Neural progenitor cell (in vitro differentiated cells): Measurements from ENCODE around the gene ADCY1. TPM values are rescaled to one million over a fixed set of nuclear protein-coding genes. Genes with fewer than 3 reads are reported as not detected.

ENCODE experiments used
- DNase-seq: peaks from one replicate; pipeline ENCODE4 v3.0.0-alpha.2; 2016; ENCODE audit warnings: low spot score
- H2AFZ ChIP-seq: fragments of 200-600 bp; sonication (generic); replicated peaks from 2 replicates; pipeline ENCODE4 v1.6.1; 2016; ENCODE audit warnings: antibody characterized with exemption
- H3F3A ChIP-seq: fragments of 200-600 bp; sonication (generic); 2 replicates; pipeline ENCODE4 v1.6.1; 2016; ENCODE audit warnings: antibody characterized with exemption, low read depth
- H3K27ac ChIP-seq: fragments of 200-600 bp; sonication (generic); 2 replicates; pipeline ENCODE4 v1.5.1; 2016; ENCODE audit warnings: mild to moderate bottlenecking
- H3K27me3 ChIP-seq: fragments of 200-600 bp; sonication (generic); 2 replicates; pipeline ENCODE4 v1.6.1; 2016; ENCODE audit warnings: mild to moderate bottlenecking, moderate library complexity
- H3K36me3 ChIP-seq: fragments of 200-600 bp; sonication (generic); 2 replicates; pipeline ENCODE4 v1.5.1; 2016
- H3K4me1 ChIP-seq: fragments of 200-600 bp; sonication (generic); 2 replicates; pipeline ENCODE4 v1.6.1; 2016; ENCODE audit warnings: mixed run types
- H3K4me2 ChIP-seq: fragments of 200-600 bp; sonication (generic); 2 replicates; pipeline ENCODE4 v1.6.1; 2016
- H3K4me3 ChIP-seq: fragments of 200-600 bp; sonication (generic); 2 replicates; pipeline ENCODE4 v1.5.1; 2016
- H3K79me2 ChIP-seq: fragments of 200-600 bp; sonication (generic); 2 replicates; pipeline ENCODE4 v1.6.1; 2016; ENCODE audit warnings: low read depth
- H3K9ac ChIP-seq: fragments of 200-600 bp; sonication (generic); 2 replicates; pipeline ENCODE4 v1.6.1; 2016
- H3K9me3 ChIP-seq: fragments of 200-600 bp; sonication (generic); 2 replicates; pipeline ENCODE4 v1.5.1; 2016; ENCODE audit warnings: low read depth
- H4K20me1 ChIP-seq: fragments of 200-600 bp; sonication (generic); 2 replicates; pipeline ENCODE4 v1.6.1; 2016; ENCODE audit warnings: low read depth
- H3K27ac Mint-ChIP-seq: 3 replicates; pipeline ENCODE4 v1.8.0; 2021; ENCODE audit warnings: mixed read lengths
- H3K27me3 Mint-ChIP-seq: 2 replicates; pipeline ENCODE4 v1.8.0; 2022; ENCODE audit warnings: low read depth, mild to moderate bottlenecking, inconsistent platforms, moderate library complexity, mixed read lengths; ENCODE audit not compliant: insufficient read depth
- H3K36me3 Mint-ChIP-seq: 3 replicates; pipeline ENCODE4 v1.8.0; 2021; ENCODE audit warnings: mixed read lengths
- H3K4me1 Mint-ChIP-seq: 3 replicates; pipeline ENCODE4 v1.8.0; 2021; ENCODE audit warnings: mixed read lengths
- H3K4me3 Mint-ChIP-seq: 3 replicates; pipeline ENCODE4 v1.8.0; 2021; ENCODE audit warnings: mild to moderate bottlenecking, moderate library complexity, mixed read lengths
- H3K9me3 Mint-ChIP-seq: 3 replicates; pipeline ENCODE4 v1.8.0; 2020; ENCODE audit warnings: mixed read lengths
- CTCF ChIP-seq: fragments of 200-600 bp; sonication (generic); IDR thresholded peaks from 2 replicates; pipeline ENCODE4 v1.5.1; 2017; ENCODE audit warnings: antibody characterized with exemption, mild to moderate bottlenecking
- EZH2 ChIP-seq: fragments of 200-600 bp; sonication (generic); IDR thresholded peaks from 2 replicates; pipeline ENCODE4 v1.6.1; 2017; ENCODE audit warnings: antibody characterized with exemption, mild to moderate bottlenecking, moderate library complexity
- EZH2phosphoT487 ChIP-seq: fragments of 200-600 bp; sonication (generic); IDR thresholded peaks from 2 replicates; pipeline ENCODE4 v1.6.1; 2017; ENCODE audit warnings: antibody characterized with exemption
- total RNA-seq: library from RNA; depleted of rRNA; stranded (reverse); fragments of >200 nt; gene quantifications from 2 replicates; pipeline ENCODE4 v1.2.3, GENCODE V29; 2015; ENCODE audit warnings: low replicate concordance

The ADCY1 gene
- total RNA-seq, 1 donor from 2014 or later, result 7.4 TPM

- DNase-seq, result no peak
- Histone ChIP-seq H3K9me3 (no peaks in the 10 kb centered on the region), H3K4me3 (no peak overlapping the region), H3K27ac (no peak overlapping the region), H3K4me2 (no peak overlapping the region), H4K20me1 (no peaks in the 10 kb centered on the region), H3F3A (no peaks in the 10 kb centered on the region), H3K4me1 (no peaks in the 10 kb centered on the region), H3K36me3 (no peaks in the 10 kb centered on the region), H3K79me2 (no peaks in the 10 kb centered on the region), H3K9ac (no peak overlapping the region), H3K27me3 (no peaks in the 10 kb centered on the region), H2AFZ (no peak overlapping the region)
- no peak overlapping the region for H3K27ac Mint-ChIP-seq
- TF ChIP-seq EZH2 (no peak), CTCF (no peak), EZH2phosphoT487 (no peak)
- H3K36me3 Mint-ChIP-seq, result peaks cover 2% of the 10 kb centered on the region
- H3K9me3 Mint-ChIP-seq, result no peaks in the 10 kb centered on the region
- no peaks in the 10 kb centered on the region for H3K27me3 Mint-ChIP-seq
- no peaks in the 10 kb centered on the region for H3K4me1 Mint-ChIP-seq
- H3K4me3 Mint-ChIP-seq, result no peak overlapping the region
Measured at GRCh38 chr7:45691155-45691656, 117.0 kb downstream of the ADCY1 start.

GRCh38 chr7:45692031-45692430 is 117.9 kb downstream of the ADCY1 start:
- Histone ChIP-seq H3K27me3 (no peaks in the 10 kb centered on the region), H4K20me1 (no peaks in the 10 kb centered on the region), H3K4me2 (no peak overlapping the region), H3K27ac (no peak overlapping the region), H3K36me3 (no peaks in the 10 kb centered on the region), H2AFZ (no peak overlapping the region), H3K9me3 (no peaks in the 10 kb centered on the region), H3K4me1 (no peaks in the 10 kb centered on the region), H3K9ac (no peak overlapping the region), H3K79me2 (no peaks in the 10 kb centered on the region), H3K4me3 (no peak overlapping the region), H3F3A (no peaks in the 10 kb centered on the region)
- DNase-seq, result no peak
- H3K36me3 Mint-ChIP-seq, result peaks cover 2% of the 10 kb centered on the region
- no peak overlapping the region for H3K27ac Mint-ChIP-seq
- TF ChIP-seq EZH2phosphoT487, result no peak
- no peak for TF ChIP-seq EZH2
- no peak for TF ChIP-seq CTCF
- H3K4me1 Mint-ChIP-seq, result no peaks in the 10 kb centered on the region
- no peak overlapping the region for H3K4me3 Mint-ChIP-seq
- no peaks in the 10 kb centered on the region for H3K27me3 Mint-ChIP-seq
- no peaks in the 10 kb centered on the region for H3K9me3 Mint-ChIP-seq

GRCh38 chr7:45695249-45695995 is 121.3 kb downstream of the ADCY1 start:
- Histone ChIP-seq H3K4me1 (no peaks in the 10 kb centered on the region), H3K4me2 (no peak overlapping the region), H3K9me3 (no peaks in the 10 kb centered on the region), H4K20me1 (no peaks in the 10 kb centered on the region), H3K27ac (no peak overlapping the region), H2AFZ (no peak overlapping the region), H3K9ac (no peak overlapping the region), H3F3A (no peaks in the 10 kb centered on the region), H3K36me3 (no peaks in the 10 kb centered on the region), H3K79me2 (no peaks in the 10 kb centered on the region), H3K4me3 (no peak overlapping the region), H3K27me3 (no peaks in the 10 kb centered on the region)
- DNase-seq, result no peak
- Mint-ChIP-seq H3K4me3 (no peak overlapping the region), H3K27me3 (no peaks in the 10 kb centered on the region), H3K27ac (no peak overlapping the region), H3K4me1 (no peaks in the 10 kb centered on the region), H3K9me3 (no peaks in the 10 kb centered on the region), H3K36me3 (no peaks in the 10 kb centered on the region)
- TF ChIP-seq EZH2phosphoT487 (no peak), EZH2 (no peak), CTCF (no peak)
